ENCODE measurements around the gene DAD1. TPM values are rescaled to one million over a fixed set of nuclear protein-coding genes. Genes with fewer than 3 reads are reported as not detected.
A peak's percentile ranks its signal among the peaks of the same experiment; 100 is the strongest.

The DAD1 gene
- total and polyA plus RNA-seq, 2 donors from 2014 or later: 205 to 523 TPM

- Histone ChIP-seq H3K4me1 (ENCODE audit: control insufficient read depth in 2 of 3, insufficient read depth in 2 of 3, low read depth in 1 of 3, low read length in 3 of 3) (peaks cover 0 to under 1% (median 0%) of the 10 kb centered on the region in 3 donors), H3K27ac (ENCODE audit: low read depth in 2 of 2, low read length in 2 of 2) (no peak overlapping the region), H3K9me3 (ENCODE audit: control insufficient read depth in 2 of 3, insufficient read depth in 1 of 3, low read length in 3 of 3) (no peaks in the 10 kb centered on the region), H3K36me3 (ENCODE audit: control insufficient read depth in 2 of 3, insufficient read depth in 3 of 3, low read length in 3 of 3) (peaks cover 5 to 21% (median 7%) of the 10 kb centered on the region in 3 donors), H3K9ac (ENCODE audit: low read length in 3 of 3) (no peak overlapping the region), H3K27me3 (ENCODE audit: control insufficient read depth, insufficient read depth, low read length) (no peaks in the 10 kb centered on the region), H3K4me3 (ENCODE audit: low read length in 3 of 3) (no peak overlapping the region)
- no peak for DNase-seq
- no peak for TF ChIP-seq CTCF (IDR thresholded peaks at IDR 0.05; ENCODE audit: borderline replicate concordance, extremely low read depth, insufficient read depth)
- intact Hi-C loops (cut with DNase I): loop anchor here (10.0 kb wide), 1 partner anchor 277 kb away; no protein-coding TSS in a partner anchor
- FAIRE-seq: no peak
These were observed 11.6 kb downstream of the DAD1 start for GRCh38 chr14:22577334-22577908.

GRCh38 chr14:22573804-22574203, 15.2 kb downstream of the DAD1 start:
- peaks cover 5 to 22% (median 7%) of the 10 kb centered on the region in 3 donors for H3K36me3 ChIP-seq (ENCODE audit: control insufficient read depth in 2 of 3, insufficient read depth in 3 of 3, low read length in 3 of 3)
- intact Hi-C loops (cut with DNase I): loop anchor here (10.0 kb wide), 1 partner anchor 281 kb away; no protein-coding TSS in a partner anchor
- FAIRE-seq: no peak

GRCh38 chr14:22572562-22573058, 16.4 kb downstream of the DAD1 start:
- Histone ChIP-seq H3K4me1 (ENCODE audit: control insufficient read depth in 2 of 3, insufficient read depth in 2 of 3, low read depth in 1 of 3, low read length in 3 of 3) (peaks cover 0 to 7% (median 4%) of the 10 kb centered on the region in 3 donors), H3K36me3 (ENCODE audit: control insufficient read depth in 2 of 3, insufficient read depth in 3 of 3, low read length in 3 of 3) (peaks cover 5 to 22% (median 9%) of the 10 kb centered on the region in 3 donors), H3K4me3 (ENCODE audit: low read length in 3 of 3) (no peak overlapping the region), H3K9ac (ENCODE audit: low read length in 3 of 3) (no peak overlapping the region), H3K27ac (ENCODE audit: low read depth in 2 of 2, low read length in 2 of 2) (peak overlapping the region in 1 of 2 donors; percentile 81), H3K27me3 (ENCODE audit: control insufficient read depth, insufficient read depth, low read length) (no peaks in the 10 kb centered on the region), H3K9me3 (ENCODE audit: control insufficient read depth in 2 of 3, insufficient read depth in 1 of 3, low read length in 3 of 3) (no peaks in the 10 kb centered on the region)
- no peak for TF ChIP-seq CTCF (IDR thresholded peaks at IDR 0.05; ENCODE audit: borderline replicate concordance, extremely low read depth, insufficient read depth)
- DNase-seq: no peak
- no peak for FAIRE-seq
- intact Hi-C loops (cut with DNase I): loop anchor here (10.0 kb wide), 1 partner anchor 282 kb away; no protein-coding TSS in a partner anchor

More at GRCh38 chr14:22573804-22574203, 15.2 kb downstream of the DAD1 start:
- H3K4me3 ChIP-seq (ENCODE audit: low read length in 3 of 3): no peak overlapping the region
- DNase-seq: no peak
- no peaks in the 10 kb centered on the region for H3K27me3 ChIP-seq (ENCODE audit: control insufficient read depth, insufficient read depth, low read length)
- H3K4me1 ChIP-seq (ENCODE audit: control insufficient read depth in 2 of 3, insufficient read depth in 2 of 3, low read depth in 1 of 3, low read length in 3 of 3): peaks cover 0 to 7% (median 4%) of the 10 kb centered on the region in 3 donors
- no peak overlapping the region for H3K27ac ChIP-seq (ENCODE audit: low read depth in 2 of 2, low read length in 2 of 2)
- H3K9me3 ChIP-seq (ENCODE audit: control insufficient read depth in 2 of 3, insufficient read depth in 1 of 3, low read length in 3 of 3): no peaks in the 10 kb centered on the region
- H3K9ac ChIP-seq (ENCODE audit: low read length in 3 of 3): no peak overlapping the region
- TF ChIP-seq CTCF (IDR thresholded peaks at IDR 0.05; ENCODE audit: borderline replicate concordance, extremely low read depth, insufficient read depth): no peak

Measured in kidney (tissue), 14 donors.